Large intestine (tissue), 12 donors: ENCODE results near the gene POU3F1. TPM values are rescaled to one million over a fixed set of nuclear protein-coding genes. Genes with fewer than 3 reads are reported as not detected.

ENCODE experiments used
- DNase-seq, 2 donors: peaks; one replicate each; pipeline versions ENCODE4 v3.0.0 to v3.0.0-alpha.2; 2013
- H3K27ac ChIP-seq: one replicate; pipeline ENCODE4 v1.5.1; 2013; ENCODE audit warnings: low read length
- H3K27me3 ChIP-seq: 2 replicates; pipeline ENCODE4 v1.6.1; 2013; ENCODE audit warnings: low read length; ENCODE audit not compliant: control insufficient read depth, insufficient read depth
- H3K36me3 ChIP-seq: 2 replicates; pipeline ENCODE4 v1.6.1; 2013; ENCODE audit warnings: low read length; ENCODE audit not compliant: control insufficient read depth, insufficient read depth
- H3K4me1 ChIP-seq: one replicate; pipeline ENCODE4 v1.6.1; 2013; ENCODE audit warnings: low read length; ENCODE audit not compliant: control insufficient read depth, insufficient read depth
- H3K4me3 ChIP-seq: one replicate; pipeline ENCODE4 v1.5.1; 2013; ENCODE audit warnings: low read length
- H3K9me3 ChIP-seq: one replicate; pipeline ENCODE4 v1.6.1; 2013; ENCODE audit warnings: mild to moderate bottlenecking, low read depth, low read length, moderate library complexity; ENCODE audit not compliant: control insufficient read depth
- WGBS: methylation state at CpG from one replicate; pipeline ENCODE4 v1.1.5; 2013; ENCODE audit warnings: low lambda C conversion rate; ENCODE audit not compliant: insufficient coverage; 5-methylcytosine and 5-hydroxymethylcytosine counted together
- long read RNA-seq, 11 donors: transcript quantifications; one replicate each; lab custom pipeline, GENCODE V29; 2026
- polyA plus RNA-seq: library from polyadenylated mRNA; unstranded; fragments of 120-200 nt; gene quantifications from one replicate; pipeline ENCODE4 v1.2.1, GENCODE V29; 2013

POU3F1 gene
- 0.06 TPM for polyA plus RNA-seq
- long read RNA-seq, donor 1, partial matches to known transcripts: 0 of 1 reads
- long read RNA-seq, donor 1, other reads (novel, unspliced or antisense): 0 of 1 reads
- long read RNA-seq, donor 2: 0 reads
- long read RNA-seq, donor 3: 0 reads
- long read RNA-seq, donor 4: 0 reads
- long read RNA-seq, donor 5: 0 reads
- long read RNA-seq, donor 6: 0 reads
- long read RNA-seq, donor 7: 0 reads
- long read RNA-seq, donor 8: 0 reads
- long read RNA-seq, donor 9: 0 reads
- long read RNA-seq, donor 10, partial matches to known transcripts: 0 of 1 reads
- long read RNA-seq, donor 10, other reads (novel, unspliced or antisense): 0 of 1 reads
- long read RNA-seq, donor 11: 0 reads

DNA sequence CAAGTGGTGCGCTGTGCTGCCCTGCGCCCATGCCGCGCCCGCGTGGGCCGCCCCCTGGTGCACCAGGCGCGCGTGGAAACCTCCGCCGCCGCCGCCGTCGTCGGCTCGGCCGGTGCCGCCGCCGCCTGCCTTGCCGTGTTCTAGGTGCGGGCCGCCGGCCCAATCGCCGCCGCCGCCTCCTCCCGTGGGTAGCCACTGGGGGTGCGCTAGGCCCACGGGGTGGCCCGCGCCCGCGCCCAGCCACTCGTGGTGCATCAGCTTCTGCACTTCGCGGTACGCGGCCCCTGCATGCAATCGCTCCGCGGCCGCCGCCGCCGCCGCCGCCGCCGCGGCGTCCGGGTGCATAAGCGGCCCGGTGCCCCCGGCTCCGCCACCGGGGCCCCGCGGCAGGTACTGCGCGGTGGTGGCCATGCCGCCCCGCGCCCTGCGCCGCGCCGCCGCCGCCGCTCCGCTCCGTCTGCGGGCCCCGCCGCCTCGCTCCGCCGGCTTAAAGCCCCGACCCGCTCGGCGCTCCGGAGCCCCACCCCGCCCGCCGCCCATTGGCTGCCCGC lies at the start of gene POU3F1:
POU3F1 (minus strand) TSS at position 461 of the 551 bp plus-strand sequence; CDS start at position 411, 50 bp downstream.
- H3K4me1 ChIP-seq: peaks cover 2% of the 10 kb centered on the region
- H3K4me3 ChIP-seq: peak within 1 kb of the TSS; percentile 16
- peaks cover 7% of the 10 kb centered on the region for H3K9me3 ChIP-seq
- no CpG with 5 or more reads among the region's 92 CpGs for WGBS
- H3K27ac ChIP-seq: no peak within 1 kb of the TSS
- peak in 1 of 2 donors; percentile 49 for DNase-seq
- H3K36me3 ChIP-seq: no peaks in the 10 kb centered on the region
- peaks cover 83% of the 10 kb centered on the region for H3K27me3 ChIP-seq

- WGBS: 80% methylated on average over 1 of the region's 12 CpGs
- no peaks in the 10 kb centered on the region for H3K36me3 ChIP-seq
- DNase-seq: no peak
- H3K4me1 ChIP-seq: no peaks in the 10 kb centered on the region
- no peak overlapping the region for H3K27ac ChIP-seq
- no peaks in the 10 kb centered on the region for H3K9me3 ChIP-seq
- H3K27me3 ChIP-seq: peaks cover 18% of the 10 kb centered on the region
- H3K4me3 ChIP-seq: no peak overlapping the region
These were observed 48.9 kb upstream of the POU3F1 start for GRCh38 chr1:38095454-38095931.

DNA sequence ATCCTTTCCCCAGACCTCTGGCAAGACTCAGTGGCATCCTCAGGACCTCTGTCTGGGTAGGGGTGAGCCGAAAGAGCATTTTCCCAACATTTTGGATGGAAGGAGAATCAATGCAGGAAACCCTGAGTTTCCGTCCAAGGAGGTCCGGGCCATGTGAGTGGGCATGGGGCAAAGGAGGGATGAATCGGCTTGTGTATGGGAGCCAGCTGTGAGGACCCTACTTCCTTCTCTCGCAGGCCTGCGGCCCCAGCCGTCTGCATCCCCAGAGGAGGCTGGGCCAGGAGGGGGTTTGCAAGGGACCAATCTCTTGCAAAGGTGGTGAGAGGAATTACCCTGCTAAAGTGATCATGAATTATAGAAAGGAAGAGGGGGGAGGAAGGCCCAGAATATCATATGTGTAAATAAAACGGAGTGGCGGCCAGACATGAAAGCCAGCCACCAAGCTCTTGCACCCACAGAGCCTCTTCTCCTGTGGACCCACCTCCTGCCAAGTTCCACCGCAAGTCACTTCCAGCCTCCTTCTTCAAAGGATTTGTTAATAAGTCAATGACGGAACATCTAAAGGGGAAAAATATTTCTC lies 48.2 kb upstream of the POU3F1 start:
- Histone ChIP-seq H3K4me3 (no peak overlapping the region), H3K9me3 (no peaks in the 10 kb centered on the region), H3K36me3 (no peaks in the 10 kb centered on the region), H3K4me1 (no peaks in the 10 kb centered on the region), H3K27me3 (peaks cover 18% of the 10 kb centered on the region), H3K27ac (no peak overlapping the region)
- no peak for DNase-seq
- no CpG with 5 or more reads among the region's 11 CpGs for WGBS

DNA sequence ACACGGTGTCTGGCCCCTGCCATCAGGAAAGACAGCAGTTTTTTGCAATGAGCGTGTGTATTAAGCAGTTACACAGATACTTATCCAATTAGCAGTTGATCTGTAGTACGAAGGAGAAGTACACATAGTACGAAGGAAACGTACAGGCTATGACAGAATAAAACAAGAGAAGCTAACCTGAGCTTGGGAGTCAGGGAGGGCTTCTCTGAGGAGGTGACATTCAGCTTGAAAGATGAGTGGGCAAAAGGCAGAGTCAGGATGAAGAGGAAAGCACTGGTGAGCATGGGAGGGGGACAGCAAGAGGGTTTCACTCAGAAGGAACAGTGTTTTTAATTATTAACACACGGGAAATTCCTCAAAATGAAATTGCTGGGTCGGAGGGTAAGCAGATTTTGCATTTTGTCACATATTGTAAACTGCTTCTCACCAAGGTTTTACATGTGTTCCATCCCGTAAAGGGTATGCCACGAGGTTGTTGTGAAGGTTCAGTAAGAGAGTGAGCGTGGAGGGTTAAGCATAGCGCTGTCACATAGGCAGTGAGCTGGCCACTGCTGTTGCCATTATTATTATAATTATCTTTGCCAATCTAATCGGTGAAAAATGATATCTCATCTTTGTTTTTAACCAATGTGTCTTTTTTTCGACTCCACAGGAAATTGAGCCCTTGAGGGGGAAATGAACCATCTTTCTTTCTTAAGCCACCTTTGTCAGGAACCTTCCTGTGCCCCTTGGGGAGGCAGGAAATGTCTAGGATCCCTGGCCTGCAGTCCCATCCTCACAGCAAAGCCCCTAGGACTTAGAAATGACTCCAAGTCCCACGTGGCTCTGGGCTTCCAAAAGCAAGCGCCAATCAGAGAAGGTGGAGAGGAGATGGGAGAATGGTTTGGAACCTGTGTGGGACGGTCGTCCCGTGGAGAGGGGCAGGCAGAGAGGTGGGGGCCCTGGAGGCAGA lies 47.3 kb upstream of the POU3F1 start:
- 77% methylated on average over 6 of the region's 18 CpGs for WGBS
- no peak overlapping the region for H3K27ac ChIP-seq
- no peak for DNase-seq
- no peaks in the 10 kb centered on the region for H3K4me1 ChIP-seq
- H3K4me3 ChIP-seq: no peak overlapping the region
- no peaks in the 10 kb centered on the region for H3K9me3 ChIP-seq
- no peaks in the 10 kb centered on the region for H3K36me3 ChIP-seq
- H3K27me3 ChIP-seq: peaks cover 18% of the 10 kb centered on the region

- H3K27me3 ChIP-seq: peaks cover 18% of the 10 kb centered on the region
- no peak for DNase-seq
- no peak overlapping the region for H3K4me3 ChIP-seq
- H3K27ac ChIP-seq: no peak overlapping the region
- H3K4me1 ChIP-seq: no peaks in the 10 kb centered on the region
- no CpG with 5 or more reads among the region's 4 CpGs for WGBS
- H3K9me3 ChIP-seq: no peaks in the 10 kb centered on the region
- H3K36me3 ChIP-seq: no peaks in the 10 kb centered on the region
These were observed 45.7 kb upstream of the POU3F1 start for GRCh38 chr1:38092256-38092655.

- Histone ChIP-seq H3K27ac (no peak overlapping the region), H3K4me1 (no peaks in the 10 kb centered on the region), H3K9me3 (no peaks in the 10 kb centered on the region), H3K27me3 (peaks cover 18% of the 10 kb centered on the region), H3K36me3 (no peaks in the 10 kb centered on the region), H3K4me3 (no peak overlapping the region)
- DNase-seq: no peak
- WGBS: 100% methylated on average over 1 of the region's 3 CpGs
These were observed 44.2 kb upstream of the POU3F1 start for GRCh38 chr1:38090796-38091195.

GRCh38 chr1:38089712-38090360 lies 43.2 kb upstream of the POU3F1 start:
- Histone ChIP-seq H3K27me3 (peaks cover 17% of the 10 kb centered on the region), H3K27ac (no peak overlapping the region), H3K9me3 (no peaks in the 10 kb centered on the region), H3K4me3 (no peak overlapping the region), H3K36me3 (no peaks in the 10 kb centered on the region), H3K4me1 (no peaks in the 10 kb centered on the region)
- DNase-seq: no peak
- 75% methylated on average over 1 of the region's 11 CpGs for WGBS

- WGBS: no CpG with 5 or more reads among the region's 6 CpGs
- Histone ChIP-seq H3K4me3 (no peak overlapping the region), H3K36me3 (no peaks in the 10 kb centered on the region), H3K4me1 (no peaks in the 10 kb centered on the region), H3K9me3 (no peaks in the 10 kb centered on the region), H3K27me3 (peaks cover 13% of the 10 kb centered on the region), H3K27ac (no peak overlapping the region)
- no peak for DNase-seq
These were observed 42.2 kb upstream of the POU3F1 start for GRCh38 chr1:38088791-38089190.

- DNase-seq: peak; percentile 78 to 89
- no CpG with 5 or more reads among the region's 6 CpGs for WGBS
- Histone ChIP-seq H3K4me3 (no peak overlapping the region), H3K27ac (no peak overlapping the region), H3K4me1 (peaks cover 2% of the 10 kb centered on the region), H3K36me3 (no peaks in the 10 kb centered on the region), H3K27me3 (peaks cover 12% of the 10 kb centered on the region), H3K9me3 (no peaks in the 10 kb centered on the region)
These were observed 41.8 kb upstream of the POU3F1 start for GRCh38 chr1:38088366-38088765.
